Measurements from ENCODE around the gene C2orf76.
"Not testable (repeated sequence)": the region's sequence is repeated elsewhere in the genome, so short reads cannot be mapped to it uniquely, and the experiment has no call there.

Gene C2orf76

GRCh38 chr2:119295688-119296375 is 70.8 kb downstream of the C2orf76 start:
- DNase-seq (ENCODE audit: low read depth in 2 of 2) = no peak

GRCh38 chr2:119294671-119295070 is 72.0 kb downstream of the C2orf76 start:
- DNase-seq (ENCODE audit: low read depth in 2 of 2) = no peak

- DNase-seq (ENCODE audit: low read depth in 2 of 2) = no peak
These were observed 72.7 kb downstream of the C2orf76 start for GRCh38 chr2:119293900-119294299.

GRCh38 chr2:119293254-119293653 is 73.4 kb downstream of the C2orf76 start:
- DNase-seq (ENCODE audit: low read depth in 2 of 2) = no peak

GRCh38 chr2:119292226-119292625 is 74.4 kb downstream of the C2orf76 start:
- no peak for DNase-seq (ENCODE audit: low read depth in 2 of 2)

GRCh38 chr2:119291588-119292167 is 75.0 kb downstream of the C2orf76 start:
- DNase-seq (ENCODE audit: low read depth in 2 of 2) = no peak

- DNase-seq (ENCODE audit: low read depth in 2 of 2) = peak; percentile 16 to 57
These were observed 75.6 kb downstream of the C2orf76 start for GRCh38 chr2:119290859-119291587.

GRCh38 chr2:119289642-119290041 is 77.0 kb downstream of the C2orf76 start:
- DNase-seq (ENCODE audit: low read depth in 2 of 2) = no peak

- no peak for DNase-seq (ENCODE audit: low read depth in 2 of 2)
These were observed 77.5 kb downstream of the C2orf76 start for GRCh38 chr2:119289093-119289492.

- DNase-seq (ENCODE audit: low read depth in 2 of 2) = no peak
These were observed 78.1 kb downstream of the C2orf76 start for GRCh38 chr2:119288576-119288975.

GRCh38 chr2:119286661-119287060 is 80.0 kb downstream of the C2orf76 start:
- no peak for DNase-seq (ENCODE audit: low read depth in 2 of 2)

GRCh38 chr2:119283873-119284331 is 82.7 kb downstream of the C2orf76 start:
- DNase-seq (ENCODE audit: low read depth in 2 of 2) = no peak

GRCh38 chr2:119282996-119283511 is 83.6 kb downstream of the C2orf76 start:
- DNase-seq (ENCODE audit: low read depth in 2 of 2) = no peak

- no peak for DNase-seq (ENCODE audit: low read depth in 2 of 2)
These were observed 84.3 kb downstream of the C2orf76 start for GRCh38 chr2:119282146-119282995.

GRCh38 chr2:119280680-119281079 is 86.0 kb downstream of the C2orf76 start:
- no peak for DNase-seq (ENCODE audit: low read depth in 2 of 2)

- no peak for DNase-seq (ENCODE audit: low read depth in 2 of 2)
These were observed 87.0 kb downstream of the C2orf76 start for GRCh38 chr2:119279666-119280065.

- no peak for DNase-seq (ENCODE audit: low read depth in 2 of 2)
These were observed 87.7 kb downstream of the C2orf76 start for GRCh38 chr2:119278946-119279345.

- DNase-seq (ENCODE audit: low read depth in 2 of 2) = not testable (repeated sequence)
These were observed 88.2 kb downstream of the C2orf76 start for GRCh38 chr2:119278385-119278784.

- no peak for DNase-seq (ENCODE audit: low read depth in 2 of 2)
These were observed 89.8 kb downstream of the C2orf76 start for GRCh38 chr2:119276864-119277263.

- no peak for DNase-seq (ENCODE audit: low read depth in 2 of 2)
These were observed 99.0 kb downstream of the C2orf76 start for GRCh38 chr2:119267604-119268003.

GRCh38 chr2:119266091-119266589 is 100.5 kb downstream of the C2orf76 start:
- no peak for DNase-seq (ENCODE audit: low read depth in 2 of 2)

GRCh38 chr2:119265693-119266066 is 101.0 kb downstream of the C2orf76 start:
- DNase-seq (ENCODE audit: low read depth in 2 of 2) = no peak

Measured in stimulated activated CD4-positive, alpha-beta T cell treated with anti-CD3 and anti-CD28 coated beads, Interleukin-12 subunit alpha, Interleukin-12 subunit beta, amount 100 ng/mL, for 24 hours (primary cell).